ENCODE data around the gene SULT4A1. TPM values are rescaled to one million over a fixed set of nuclear protein-coding genes. Genes with fewer than 3 reads are reported as not detected.

SULT4A1 gene
- total and polyA plus RNA-seq, 3 donors from 2014 or later = 10.3 to 11.9 (median 11.2) TPM

DNA sequence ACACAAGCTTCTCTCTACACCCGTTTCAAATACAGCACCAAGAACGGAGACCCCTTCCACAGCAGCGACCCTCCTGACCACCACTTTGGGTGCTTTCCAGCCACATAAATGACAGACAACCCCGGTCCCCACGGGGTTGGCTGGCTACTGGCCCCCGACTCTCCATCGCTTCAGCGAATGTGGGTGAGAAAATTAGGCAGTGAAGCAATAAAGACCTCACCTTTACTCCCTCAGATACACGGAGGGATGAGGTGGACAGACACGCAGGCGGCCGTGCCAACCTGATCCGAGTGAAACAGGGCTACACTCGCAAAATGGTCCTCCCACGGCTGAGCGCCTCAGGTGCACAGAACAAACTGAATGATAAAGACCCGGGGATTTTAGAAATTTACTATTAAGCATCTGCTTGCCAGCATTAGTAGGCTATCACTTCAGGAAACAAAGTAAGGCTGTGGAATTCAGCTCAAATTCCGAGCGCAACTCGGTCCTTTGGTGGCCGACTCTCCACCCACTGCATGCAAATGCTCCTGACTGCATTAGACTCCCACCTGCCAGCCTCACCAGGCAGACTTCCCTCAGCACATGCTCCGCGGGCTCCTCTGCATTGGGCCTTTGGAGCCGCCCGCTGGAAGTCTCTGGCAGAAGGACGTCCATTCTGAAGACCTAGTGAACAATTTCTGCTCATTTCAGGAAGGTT, 37.4 kb downstream of the SULT4A1 start:
- Histone ChIP-seq H3K27ac (no peak overlapping the region), H3K27me3 (no peaks in the 10 kb centered on the region), H3K4me3 (no peak overlapping the region), H3K4me1 (peaks cover under 1% of the 10 kb centered on the region), H3K36me3 (ENCODE audit: low read depth, missing control alignments) (no peaks in the 10 kb centered on the region), H3K9me3 (no peaks in the 10 kb centered on the region)
- TF ChIP-seq POLR2A (IDR thresholded peaks at IDR 0.05) = no peak
- TF ChIP-seq, protein P1, sequence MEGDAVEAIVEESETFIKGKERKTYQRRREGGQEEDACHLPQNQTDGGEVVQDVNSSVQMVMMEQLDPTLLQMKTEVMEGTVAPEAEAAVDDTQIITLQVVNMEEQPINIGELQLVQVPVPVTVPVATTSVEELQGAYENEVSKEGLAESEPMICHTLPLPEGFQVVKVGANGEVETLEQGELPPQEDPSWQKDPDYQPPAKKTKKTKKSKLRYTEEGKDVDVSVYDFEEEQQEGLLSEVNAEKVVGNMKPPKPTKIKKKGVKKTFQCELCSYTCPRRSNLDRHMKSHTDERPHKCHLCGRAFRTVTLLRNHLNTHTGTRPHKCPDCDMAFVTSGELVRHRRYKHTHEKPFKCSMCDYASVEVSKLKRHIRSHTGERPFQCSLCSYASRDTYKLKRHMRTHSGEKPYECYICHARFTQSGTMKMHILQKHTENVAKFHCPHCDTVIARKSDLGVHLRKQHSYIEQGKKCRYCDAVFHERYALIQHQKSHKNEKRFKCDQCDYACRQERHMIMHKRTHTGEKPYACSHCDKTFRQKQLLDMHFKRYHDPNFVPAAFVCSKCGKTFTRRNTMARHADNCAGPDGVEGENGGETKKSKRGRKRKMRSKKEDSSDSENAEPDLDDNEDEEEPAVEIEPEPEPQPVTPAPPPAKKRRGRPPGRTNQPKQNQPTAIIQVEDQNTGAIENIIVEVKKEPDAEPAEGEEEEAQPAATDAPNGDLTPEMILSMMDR (IDR thresholded peaks at IDR 0.05) = no peak
- no peak for DNase-seq
- WGBS, 2 donors = 84 to 88% methylated on average over 25 to 26 of the region's 26 CpGs
- intact Hi-C loops (cut with DNase I; ENCODE audit: low total_unique reads) = no loop called here

DNA sequence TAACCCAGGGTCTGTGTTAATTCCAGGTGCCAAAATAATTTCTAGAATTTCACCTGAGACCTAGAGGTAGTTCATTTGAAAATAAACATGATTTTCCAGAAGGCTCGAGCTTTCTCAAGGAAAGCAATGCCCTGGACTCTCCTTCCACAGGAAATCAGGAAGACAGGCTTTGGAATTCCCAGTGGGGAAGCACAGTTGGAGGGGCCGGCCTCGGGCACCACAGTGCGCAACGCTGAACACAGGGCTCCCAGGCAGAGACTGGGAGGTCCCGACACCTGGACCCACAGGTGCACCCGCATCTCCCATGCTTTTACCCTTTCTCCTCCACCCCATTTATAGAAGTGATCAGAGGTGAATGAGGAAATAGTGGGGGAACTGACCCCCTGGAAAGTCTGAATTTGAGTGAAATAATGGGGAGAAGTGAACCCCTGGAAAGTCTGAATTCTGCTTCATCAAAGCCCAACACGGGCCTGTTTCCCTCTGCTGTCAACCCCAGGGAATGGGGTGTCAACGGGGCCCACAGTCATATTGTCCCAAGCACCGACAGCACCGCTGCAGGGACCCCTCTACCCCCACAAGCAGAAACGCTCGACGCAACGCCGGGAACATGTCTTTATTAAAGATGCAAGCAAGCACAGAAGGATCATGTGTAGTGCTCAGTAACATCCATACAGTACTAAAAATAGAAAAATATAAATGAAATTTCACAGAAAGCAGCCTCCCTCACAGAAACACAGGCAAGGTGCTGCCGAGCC, 38.2 kb downstream of the SULT4A1 start:
- Histone ChIP-seq H3K27ac (no peak overlapping the region), H3K27me3 (no peaks in the 10 kb centered on the region), H3K4me3 (no peak overlapping the region), H3K4me1 (no peaks in the 10 kb centered on the region), H3K9me3 (no peaks in the 10 kb centered on the region), H3K36me3 (ENCODE audit: low read depth, missing control alignments) (no peaks in the 10 kb centered on the region)
- intact Hi-C loops (cut with DNase I; ENCODE audit: low total_unique reads) = no loop called here
- peak; percentile 12 for DNase-seq
- WGBS, 2 donors = 87 to 95% methylated on average over 15 to 17 of the region's 17 CpGs
- TF ChIP-seq, protein P1 (IDR thresholded peaks at IDR 0.05) = no peak
- TF ChIP-seq POLR2A (IDR thresholded peaks at IDR 0.05) = no peak

DNA sequence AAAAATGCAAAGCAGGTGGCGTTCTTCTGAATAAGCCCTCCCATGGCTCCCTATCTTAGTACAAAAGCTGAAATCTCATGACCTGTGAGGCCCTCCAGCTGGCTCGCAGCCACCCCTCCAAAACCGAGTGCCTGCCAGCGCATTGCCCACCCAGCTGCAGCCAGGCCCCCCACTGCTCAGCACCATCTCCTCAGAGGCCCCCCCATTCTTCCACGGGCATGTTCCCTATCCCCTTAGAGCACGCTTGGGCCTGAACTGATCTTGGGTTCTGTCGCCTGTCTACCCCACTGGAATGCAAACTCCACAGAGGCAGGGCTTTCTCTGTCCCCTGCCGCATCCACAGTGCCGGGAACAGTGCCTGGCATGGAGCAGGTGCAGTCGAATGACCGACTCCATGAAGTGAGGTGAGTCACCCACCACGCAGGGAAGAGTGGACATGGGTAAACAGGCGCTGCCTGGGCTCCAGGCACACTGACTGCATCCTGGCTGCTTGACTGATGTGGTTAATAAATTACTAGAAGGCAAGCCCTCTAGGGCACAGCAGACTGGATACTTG, 38.9 kb downstream of the SULT4A1 start:
- Histone ChIP-seq H3K27me3 (no peaks in the 10 kb centered on the region), H3K9me3 (no peaks in the 10 kb centered on the region), H3K4me1 (no peaks in the 10 kb centered on the region), H3K36me3 (ENCODE audit: low read depth, missing control alignments) (no peaks in the 10 kb centered on the region), H3K27ac (no peak overlapping the region), H3K4me3 (no peak overlapping the region)
- 89 to 93% methylated on average over 12 to 13 of the region's 13 CpGs for WGBS, 2 donors
- no peak for DNase-seq
- intact Hi-C loops (cut with DNase I; ENCODE audit: low total_unique reads) = no loop called here
- TF ChIP-seq POLR2A (IDR thresholded peaks at IDR 0.05) = no peak
- TF ChIP-seq, protein P1 (IDR thresholded peaks at IDR 0.05) = no peak

DNA sequence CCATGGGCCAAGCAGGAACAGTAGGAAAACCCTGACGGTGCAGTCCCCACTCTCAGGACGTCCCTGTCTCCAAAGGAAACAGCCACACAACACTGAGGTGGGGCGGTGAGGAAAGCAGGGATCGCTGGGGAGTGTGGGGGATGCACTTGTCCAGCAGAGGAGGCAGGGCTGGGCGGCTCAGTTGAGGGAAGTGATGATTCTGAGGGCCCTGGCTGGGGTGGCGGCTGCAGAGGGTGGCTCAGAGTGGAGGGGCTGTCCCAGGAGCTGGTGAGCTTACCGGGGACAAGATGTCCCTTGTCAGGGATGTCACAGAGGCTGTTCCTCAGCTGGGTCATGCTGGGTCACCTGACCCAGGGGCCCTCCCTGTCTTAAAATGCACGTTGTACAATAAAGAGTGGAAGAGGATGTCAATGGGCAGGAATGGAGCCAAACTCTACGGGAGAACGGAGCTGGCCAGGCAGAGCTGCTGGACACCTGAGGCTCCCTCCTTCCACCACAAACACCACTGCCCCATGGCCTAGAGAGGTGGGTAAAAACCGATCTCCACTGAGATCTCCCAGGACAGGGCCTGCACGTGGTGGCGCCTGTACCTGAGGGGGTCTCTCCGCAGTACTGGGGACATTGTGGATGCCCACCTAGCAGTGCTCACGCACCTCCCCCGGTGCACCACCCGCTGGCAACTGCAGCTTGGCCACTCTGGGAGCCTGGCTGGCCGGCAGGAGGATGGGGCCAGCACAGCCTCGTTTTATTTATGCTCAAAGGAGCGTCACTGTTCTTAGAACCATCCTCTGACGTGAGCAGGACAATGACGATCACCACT, 40.5 kb downstream of the SULT4A1 start:
- H3K27me3 ChIP-seq = no peaks in the 10 kb centered on the region
- no peaks in the 10 kb centered on the region for H3K4me1 ChIP-seq
- DNase-seq = no peak
- WGBS, 2 donors = 80 to 83% methylated on average over 17 to 21 of the region's 22 CpGs
- H3K9me3 ChIP-seq = no peaks in the 10 kb centered on the region
- H3K27ac ChIP-seq = no peak overlapping the region
- no peaks in the 10 kb centered on the region for H3K36me3 ChIP-seq (ENCODE audit: low read depth, missing control alignments)
- no peak overlapping the region for H3K4me3 ChIP-seq
- intact Hi-C loops (cut with DNase I; ENCODE audit: low total_unique reads) = no loop called here
- TF ChIP-seq, protein P1 (IDR thresholded peaks at IDR 0.05) = no peak
- no peak for TF ChIP-seq POLR2A (IDR thresholded peaks at IDR 0.05)

All from testis (tissue), 3 donors.